Medulla oblongata (tissue), 1 donor: ENCODE results near the gene PLEKHG4.

Experiments used
- DNase-seq: peaks from one replicate; pipeline ENCODE4 v3.0.0-alpha.2; 2015; ENCODE audit errors: extremely low spot score

PLEKHG4 gene

GRCh38 chr16:67329901-67330300 lies 50.6 kb downstream of the PLEKHG4 start:
- no peak for DNase-seq

DNA sequence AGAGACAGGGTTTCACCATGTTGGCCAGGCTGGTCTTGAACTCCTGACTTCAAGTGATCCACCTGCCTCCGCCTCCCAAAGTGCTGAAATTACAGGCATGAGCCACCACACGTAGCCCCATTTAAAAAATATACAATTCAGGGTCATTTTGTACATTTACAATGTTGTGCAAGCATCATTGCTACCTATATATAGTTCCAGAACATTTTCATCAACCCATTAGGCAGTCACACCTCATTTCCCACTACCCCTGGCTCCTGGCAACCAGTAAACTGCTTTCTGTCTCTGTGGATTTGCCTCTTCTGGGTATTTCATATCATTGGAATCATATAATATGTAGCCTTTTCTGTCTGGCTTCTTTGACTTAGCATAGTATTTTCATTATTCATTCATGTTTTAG lies 54.0 kb downstream of the PLEKHG4 start:
- no peak for DNase-seq

- DNase-seq: no peak
Observed at GRCh38 chr16:67336116-67336515, 56.8 kb downstream of the PLEKHG4 start.

- DNase-seq: no peak
Observed at GRCh38 chr16:67336648-67337047, 57.3 kb downstream of the PLEKHG4 start.
